Measurements from ENCODE around the gene NPC1.

DNA sequence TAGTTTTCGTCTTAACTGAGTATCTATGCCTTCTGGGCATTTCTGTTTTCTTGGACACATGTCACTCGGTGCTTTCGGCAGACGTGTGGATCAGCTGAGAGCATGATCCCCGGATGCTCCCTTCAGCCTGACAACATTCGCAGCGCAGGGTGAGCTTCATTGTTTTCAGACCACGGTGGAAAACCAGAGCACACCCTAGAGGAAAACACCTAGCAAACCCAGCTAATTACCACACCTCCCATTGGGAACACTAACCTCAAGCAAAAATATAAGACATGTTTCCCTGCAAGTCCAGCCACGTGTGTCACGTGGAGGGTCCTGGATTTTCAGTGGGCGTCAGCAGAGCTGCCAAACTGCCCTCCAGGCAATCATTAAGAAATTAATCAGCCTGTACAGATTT lies 45.4 kb upstream of the NPC1 start:
- TF ChIP-seq, protein P1, sequence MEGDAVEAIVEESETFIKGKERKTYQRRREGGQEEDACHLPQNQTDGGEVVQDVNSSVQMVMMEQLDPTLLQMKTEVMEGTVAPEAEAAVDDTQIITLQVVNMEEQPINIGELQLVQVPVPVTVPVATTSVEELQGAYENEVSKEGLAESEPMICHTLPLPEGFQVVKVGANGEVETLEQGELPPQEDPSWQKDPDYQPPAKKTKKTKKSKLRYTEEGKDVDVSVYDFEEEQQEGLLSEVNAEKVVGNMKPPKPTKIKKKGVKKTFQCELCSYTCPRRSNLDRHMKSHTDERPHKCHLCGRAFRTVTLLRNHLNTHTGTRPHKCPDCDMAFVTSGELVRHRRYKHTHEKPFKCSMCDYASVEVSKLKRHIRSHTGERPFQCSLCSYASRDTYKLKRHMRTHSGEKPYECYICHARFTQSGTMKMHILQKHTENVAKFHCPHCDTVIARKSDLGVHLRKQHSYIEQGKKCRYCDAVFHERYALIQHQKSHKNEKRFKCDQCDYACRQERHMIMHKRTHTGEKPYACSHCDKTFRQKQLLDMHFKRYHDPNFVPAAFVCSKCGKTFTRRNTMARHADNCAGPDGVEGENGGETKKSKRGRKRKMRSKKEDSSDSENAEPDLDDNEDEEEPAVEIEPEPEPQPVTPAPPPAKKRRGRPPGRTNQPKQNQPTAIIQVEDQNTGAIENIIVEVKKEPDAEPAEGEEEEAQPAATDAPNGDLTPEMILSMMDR (conservative IDR thresholded peaks at IDR 0.05): no peak
- no peak for TF ChIP-seq EZH2 (IDR thresholded peaks at IDR 0.05; ENCODE audit: low read depth)

All from PC-9 (cell line).